HT-29 (cell line): Measurements from ENCODE around the gene ZFP36L2. TPM values are rescaled to one million over a fixed set of nuclear protein-coding genes. Genes with fewer than 3 reads are reported as not detected.

Experiments used
- DNase-seq: peaks from one replicate; pipeline ENCODE4 v3.0.0-alpha.2; 2015; ENCODE audit warnings: low spot score
- total RNA-seq: library from RNA; depleted of rRNA; stranded (reverse); fragments of >200 nt; shearing (Covaris generic); gene quantifications from 2 replicates; pipeline ENCODE4 v1.2.3, GENCODE V29; 2014; rRNA removed

The ZFP36L2 gene
- 19.4 and 20.5 TPM in 2 replicates for total RNA-seq

GRCh38 chr2:43226558-43226954, at the start of gene ZFP36L2:
Gene ZFP36L2, minus strand, starts transcription at chr2:43226606. Its CDS starts 291 bp downstream, at chr2:43226315.
- peak; percentile 95 for DNase-seq

GRCh38 chr2:43274721-43275120, 48.3 kb upstream of the ZFP36L2 start:
- no peak for DNase-seq

DNA sequence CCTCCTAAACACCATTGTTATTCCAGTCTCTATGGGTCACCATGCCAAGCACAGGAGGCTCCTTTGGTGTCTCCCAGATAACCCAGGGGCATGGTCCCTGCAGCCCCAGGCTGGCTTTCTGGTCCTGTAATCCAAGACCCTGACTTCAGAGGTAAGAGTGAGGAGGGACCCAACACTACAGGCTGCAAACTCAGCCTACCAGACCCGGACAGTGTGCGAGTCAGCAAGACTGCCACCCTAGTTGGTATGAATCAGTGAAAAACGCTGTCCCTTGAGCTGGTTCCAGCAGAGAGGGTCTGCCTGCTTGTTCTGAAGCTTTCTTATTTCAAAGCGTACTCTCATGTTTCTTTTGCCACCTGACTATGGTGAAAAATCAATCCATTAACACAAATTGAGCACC, 47.6 kb upstream of the ZFP36L2 start:
- no peak for DNase-seq

DNA sequence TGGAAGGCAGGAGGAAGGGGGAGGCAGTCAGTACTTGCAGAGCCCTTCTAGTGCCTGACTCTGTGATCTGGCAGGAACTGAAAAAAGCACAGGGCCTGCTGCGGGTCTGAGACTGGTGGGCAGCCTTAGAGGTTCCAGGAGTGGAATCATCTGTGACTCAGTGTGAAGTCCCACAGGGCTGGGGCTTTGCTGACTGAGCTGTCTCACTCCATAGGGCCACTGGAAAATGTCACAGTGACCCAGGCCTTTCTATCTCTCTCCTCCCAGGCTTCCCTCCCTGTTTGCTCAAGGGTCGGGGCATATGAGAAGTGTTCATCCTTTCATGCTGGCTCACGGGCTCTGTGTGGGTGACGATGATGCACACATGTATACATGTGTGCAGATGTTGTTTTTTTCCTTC, 47.1 kb upstream of the ZFP36L2 start:
- DNase-seq: no peak

- DNase-seq: no peak
These were observed 44.7 kb upstream of the ZFP36L2 start for GRCh38 chr2:43270930-43271615.

DNA sequence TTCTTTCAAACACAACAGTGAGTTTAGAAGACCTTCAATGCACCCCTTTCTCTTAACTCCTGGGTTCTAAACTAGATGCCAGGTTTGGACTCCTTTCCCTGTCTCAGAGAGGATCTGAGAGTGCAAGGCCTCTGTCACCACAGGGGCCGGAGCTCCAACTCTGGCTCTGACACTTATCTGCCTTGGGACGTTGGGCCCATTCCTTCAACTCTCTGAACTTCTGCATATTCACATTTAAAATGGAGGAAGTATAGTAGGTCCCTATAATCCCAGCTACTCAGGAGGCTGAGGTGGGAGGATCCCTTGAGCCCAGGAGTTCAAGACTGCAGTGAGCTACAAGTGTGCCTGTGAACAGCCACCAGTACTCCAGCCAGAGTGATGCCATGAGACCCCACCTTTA, 44.1 kb upstream of the ZFP36L2 start:
- DNase-seq: no peak

DNA sequence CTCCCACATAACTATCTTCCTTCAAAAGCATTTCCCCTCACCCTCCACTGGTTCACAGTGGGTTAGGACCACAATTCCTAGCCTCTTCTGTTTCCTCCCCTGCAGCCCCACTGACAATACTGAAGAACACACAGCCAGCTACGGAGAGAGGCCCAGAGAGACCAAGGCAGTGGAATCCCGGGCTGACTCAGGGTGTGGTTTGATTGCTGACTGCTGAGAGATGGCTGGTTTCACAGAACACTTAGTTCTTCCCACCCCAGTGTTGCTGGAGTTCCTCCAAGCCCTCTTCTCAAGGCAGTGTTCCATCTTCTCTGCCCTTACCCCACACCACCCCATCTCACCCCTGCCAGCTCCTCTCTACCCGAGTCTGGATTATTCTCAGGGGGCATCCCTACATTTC, 43.3 kb upstream of the ZFP36L2 start:
- DNase-seq: no peak

DNA sequence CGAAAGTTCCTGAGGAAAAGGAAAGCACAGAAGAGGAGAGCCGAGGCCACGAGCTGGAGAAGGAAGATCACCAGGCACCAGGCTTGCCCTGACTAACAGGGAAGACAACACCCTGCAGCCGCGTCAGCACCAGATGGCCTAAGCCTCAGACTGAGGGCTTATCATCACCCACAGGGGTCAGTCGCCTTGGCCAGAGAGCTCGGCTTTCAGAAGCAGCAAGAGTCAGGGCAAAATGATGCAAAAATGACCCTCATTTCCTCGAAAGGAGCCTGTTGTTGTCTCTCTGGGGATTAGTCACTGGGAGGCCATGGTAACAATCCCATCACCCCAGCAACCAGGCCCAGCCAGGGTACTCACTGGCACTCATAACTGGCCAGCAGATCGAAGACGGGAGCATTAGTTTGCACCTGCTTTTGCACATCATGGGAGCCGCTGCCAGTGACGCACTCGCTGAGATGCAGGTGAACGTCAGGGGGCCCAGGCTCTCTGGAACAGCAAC, 42.7 kb upstream of the ZFP36L2 start:
- DNase-seq: no peak

DNA sequence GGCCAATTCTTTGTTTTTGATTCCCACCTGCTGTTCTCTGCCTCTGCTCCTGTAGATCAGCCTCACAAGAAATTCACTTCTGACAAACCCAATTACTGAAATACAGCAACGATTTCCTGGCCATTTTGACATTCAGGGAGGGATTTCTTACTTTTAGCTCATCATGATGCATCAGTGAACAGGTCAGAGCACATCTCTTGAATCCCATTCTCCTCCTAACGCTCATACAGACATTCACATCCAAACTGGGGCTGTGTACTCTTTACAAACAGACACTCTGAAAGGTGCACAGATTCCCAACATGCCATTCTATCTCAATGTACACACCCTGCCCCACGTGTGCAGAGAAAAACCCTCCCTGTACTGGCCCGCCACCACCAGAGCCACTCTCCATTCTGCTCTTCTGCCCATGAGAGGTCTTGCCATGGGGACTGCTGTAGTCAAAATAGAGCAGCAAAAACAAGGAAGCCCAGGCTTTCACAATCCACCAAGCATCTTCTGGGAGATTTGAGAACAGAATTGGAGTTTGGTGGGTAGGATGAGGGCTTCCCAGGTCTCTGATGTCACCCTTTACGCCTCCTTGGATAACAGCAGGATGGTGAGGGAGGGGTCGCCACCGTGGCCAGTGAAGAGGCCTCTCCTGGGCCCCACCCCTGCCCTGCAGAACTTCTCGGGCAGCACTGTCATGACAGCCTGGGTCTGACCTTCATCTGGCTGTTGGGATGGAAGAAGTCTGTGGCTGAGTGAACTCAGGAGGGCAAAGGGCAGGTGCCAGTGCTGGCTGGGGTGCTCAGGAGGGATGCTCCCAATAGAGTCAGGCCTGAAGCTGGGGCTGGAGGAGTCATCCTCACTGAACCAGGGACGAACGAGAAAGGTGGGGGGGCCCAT, 41.9 kb upstream of the ZFP36L2 start:
- no peak for DNase-seq

DNA sequence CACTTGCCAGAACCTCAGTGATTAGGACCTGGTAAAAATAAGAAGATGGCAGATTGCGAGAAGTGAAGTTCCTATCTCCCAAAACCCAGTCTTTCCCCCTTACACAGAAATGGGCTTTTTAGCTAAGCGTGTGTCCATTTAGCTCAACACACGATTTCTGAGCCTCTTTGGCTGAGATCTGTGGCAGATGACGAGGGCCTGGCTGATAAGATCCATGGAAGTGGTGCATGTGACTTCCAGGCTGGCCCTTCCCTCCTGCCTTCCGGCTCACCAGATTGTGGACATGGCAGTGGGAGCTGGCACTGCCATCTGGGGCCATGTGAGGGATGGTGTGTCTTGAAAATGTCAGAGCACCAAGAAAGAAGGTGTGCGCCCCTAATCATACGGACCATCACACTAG, 41.0 kb upstream of the ZFP36L2 start:
- DNase-seq: no peak

GRCh38 chr2:43266711-43267111, 40.3 kb upstream of the ZFP36L2 start:
- DNase-seq: no peak

- no peak for DNase-seq
These were observed 39.0 kb upstream of the ZFP36L2 start for GRCh38 chr2:43265421-43265820.

- no peak for DNase-seq
These were observed 38.6 kb upstream of the ZFP36L2 start for GRCh38 chr2:43265001-43265400.

DNA sequence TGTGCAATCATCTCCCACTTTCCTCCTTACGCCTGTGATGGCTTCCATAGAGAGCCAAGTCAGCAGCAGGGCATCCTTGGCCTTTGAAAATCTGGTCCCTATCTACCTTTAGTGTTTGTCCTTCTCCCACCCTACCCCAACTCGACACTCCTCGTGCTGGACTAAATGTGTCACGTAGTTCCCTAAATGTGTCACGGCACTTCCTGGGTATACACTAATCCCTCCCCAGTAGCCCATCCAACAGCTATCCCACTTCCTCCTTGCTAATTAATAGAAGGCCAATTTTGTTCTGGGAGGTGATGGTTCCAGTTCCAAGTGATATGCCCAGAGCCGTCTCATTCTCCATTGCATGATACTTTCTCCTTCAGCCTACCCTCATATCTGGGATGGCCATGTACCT, 36.5 kb upstream of the ZFP36L2 start:
- DNase-seq: no peak

- no peak for DNase-seq
These were observed 35.8 kb upstream of the ZFP36L2 start for GRCh38 chr2:43262239-43262638.

DNA sequence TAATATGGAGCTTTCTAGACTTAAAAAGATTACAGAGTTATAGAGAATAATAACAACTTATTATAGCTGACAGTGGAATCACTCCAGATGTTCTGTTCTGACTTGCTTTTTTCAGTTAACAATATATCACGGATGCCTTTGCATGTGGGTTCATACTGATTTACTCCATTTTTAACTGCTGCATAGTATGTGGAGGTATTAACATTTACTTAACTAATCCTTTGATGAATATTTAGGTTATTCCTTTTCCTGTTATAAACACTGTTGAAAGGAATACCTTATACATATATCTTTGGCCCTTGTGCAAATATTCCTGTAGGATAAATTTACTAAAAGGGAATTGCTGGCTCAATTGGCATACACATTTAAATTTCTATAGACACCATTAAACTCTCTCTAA, 33.1 kb upstream of the ZFP36L2 start:
- no peak for DNase-seq

GRCh38 chr2:43258547-43259156, 32.2 kb upstream of the ZFP36L2 start:
- DNase-seq: no peak

DNA sequence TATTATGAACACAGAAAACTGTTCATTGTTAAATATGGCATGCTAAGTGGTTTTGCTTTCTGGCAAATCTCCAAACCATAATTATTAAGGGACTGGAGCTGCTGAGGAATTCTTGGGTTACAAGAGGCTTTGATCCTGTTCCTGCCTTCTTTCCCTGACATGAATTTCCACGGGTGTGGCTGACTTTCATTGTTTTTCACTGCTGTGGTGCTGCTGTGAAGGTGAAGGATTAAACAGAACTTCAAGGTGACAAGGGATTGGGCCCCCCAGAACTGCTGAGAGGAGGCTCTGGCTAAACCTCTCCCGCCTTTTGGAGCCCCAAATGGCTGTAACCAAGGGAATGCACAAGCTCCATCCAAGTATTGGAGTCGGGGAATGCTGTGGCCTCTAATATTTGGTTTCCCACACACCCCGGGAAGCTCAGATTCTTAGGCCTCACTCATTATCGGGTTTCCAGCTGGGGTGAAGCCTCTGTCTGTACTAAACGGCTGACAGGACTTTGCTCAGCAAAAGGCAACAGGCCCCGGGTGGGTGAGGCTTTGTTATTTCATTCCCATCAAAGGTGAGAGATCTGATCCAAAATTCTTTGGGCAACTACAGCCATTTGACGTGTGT, 29.0 kb upstream of the ZFP36L2 start:
- peak; percentile 45 for DNase-seq

DNA sequence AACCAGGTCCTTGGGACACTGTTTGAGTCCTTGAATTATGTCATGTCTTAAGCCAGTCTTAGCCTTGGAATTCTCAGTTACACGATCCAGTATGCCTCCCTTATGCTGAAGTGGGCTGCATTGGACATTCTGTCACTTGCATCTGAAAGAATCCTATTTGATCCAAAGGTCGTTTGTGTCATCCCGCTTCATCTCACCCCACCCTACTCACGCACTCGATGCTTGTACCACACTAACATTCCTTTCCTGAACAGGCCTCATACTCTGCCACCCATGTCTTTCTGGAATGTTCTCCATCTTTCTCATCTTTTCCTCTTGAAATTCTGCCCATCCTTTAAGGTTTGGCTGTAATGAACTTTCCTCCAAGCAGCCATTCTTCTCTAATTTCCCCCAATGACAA, 27.9 kb upstream of the ZFP36L2 start:
- DNase-seq: no peak

- no peak for DNase-seq
These were observed 24.8 kb upstream of the ZFP36L2 start for GRCh38 chr2:43251171-43251731.

- DNase-seq: no peak
These were observed 23.6 kb upstream of the ZFP36L2 start for GRCh38 chr2:43250015-43250414.

- no peak for DNase-seq
These were observed 22.2 kb upstream of the ZFP36L2 start for GRCh38 chr2:43248621-43249020.
